Airway epithelial cell (primary cell): ENCODE results near the gene RAB3IP. TPM values are rescaled to one million over a fixed set of nuclear protein-coding genes. Genes with fewer than 3 reads are reported as not detected.

Experiments
- total RNA-seq: library from RNA; depleted of rRNA; stranded (reverse); fragments of >200 nt; gene quantifications from 2 replicates; pipeline ENCODE4 v1.2.3, GENCODE V29; 2015

RAB3IP gene
- 10.7 and 27.7 TPM in 2 replicates for total RNA-seq

GRCh38 chr12:69738351-69739286 is at the start of gene RAB3IP:
RAB3IP (plus strand) TSS chr12:69738860; CDS start chr12:69755409, 16,549 bp downstream.

GRCh38 chr12:69698769-69699540 is 39.7 kb upstream of the RAB3IP start, which contains the start of gene BEST3:
BEST3 (minus strand) TSS chr12:69699303; CDS start chr12:69697798, 1,505 bp downstream.

GRCh38 chr12:69824966-69825560 is 86.4 kb downstream of the RAB3IP start, which contains the start of gene MYRFL:
MYRFL (plus strand) TSS chr12:69825227; CDS start chr12:69825518, 291 bp downstream.

Other genes starting within 250 kb of the RAB3IP start
- gene CCT2, start 153.4 kb upstream of the RAB3IP start, total RNA-seq = 196 and 225 TPM in 2 replicates
- gene LRRC10, start 128.0 kb upstream of the RAB3IP start, total RNA-seq = not detected in 2 replicates
- not detected in 2 replicates for gene BEST3, start 39.6 kb upstream of the RAB3IP start, total RNA-seq
- gene MYRFL, start 86.4 kb downstream of the RAB3IP start, total RNA-seq = 1.3 and 1.9 TPM in 2 replicates